SKM-1 treated with dmso at 0.1 percent for 144 hours (cell line): ENCODE results near the gene LIFR.
"Not testable (repeated sequence)": the region's sequence is repeated elsewhere in the genome, so short reads cannot be mapped to it uniquely, and the experiment has no call there.

Experiments
- DNase-seq: peaks from one replicate; lab custom pipeline; 2025; ENCODE audit not compliant: unreplicated experiment; lab: John Stamatoyannopoulos, UW

The LIFR gene, protein sequence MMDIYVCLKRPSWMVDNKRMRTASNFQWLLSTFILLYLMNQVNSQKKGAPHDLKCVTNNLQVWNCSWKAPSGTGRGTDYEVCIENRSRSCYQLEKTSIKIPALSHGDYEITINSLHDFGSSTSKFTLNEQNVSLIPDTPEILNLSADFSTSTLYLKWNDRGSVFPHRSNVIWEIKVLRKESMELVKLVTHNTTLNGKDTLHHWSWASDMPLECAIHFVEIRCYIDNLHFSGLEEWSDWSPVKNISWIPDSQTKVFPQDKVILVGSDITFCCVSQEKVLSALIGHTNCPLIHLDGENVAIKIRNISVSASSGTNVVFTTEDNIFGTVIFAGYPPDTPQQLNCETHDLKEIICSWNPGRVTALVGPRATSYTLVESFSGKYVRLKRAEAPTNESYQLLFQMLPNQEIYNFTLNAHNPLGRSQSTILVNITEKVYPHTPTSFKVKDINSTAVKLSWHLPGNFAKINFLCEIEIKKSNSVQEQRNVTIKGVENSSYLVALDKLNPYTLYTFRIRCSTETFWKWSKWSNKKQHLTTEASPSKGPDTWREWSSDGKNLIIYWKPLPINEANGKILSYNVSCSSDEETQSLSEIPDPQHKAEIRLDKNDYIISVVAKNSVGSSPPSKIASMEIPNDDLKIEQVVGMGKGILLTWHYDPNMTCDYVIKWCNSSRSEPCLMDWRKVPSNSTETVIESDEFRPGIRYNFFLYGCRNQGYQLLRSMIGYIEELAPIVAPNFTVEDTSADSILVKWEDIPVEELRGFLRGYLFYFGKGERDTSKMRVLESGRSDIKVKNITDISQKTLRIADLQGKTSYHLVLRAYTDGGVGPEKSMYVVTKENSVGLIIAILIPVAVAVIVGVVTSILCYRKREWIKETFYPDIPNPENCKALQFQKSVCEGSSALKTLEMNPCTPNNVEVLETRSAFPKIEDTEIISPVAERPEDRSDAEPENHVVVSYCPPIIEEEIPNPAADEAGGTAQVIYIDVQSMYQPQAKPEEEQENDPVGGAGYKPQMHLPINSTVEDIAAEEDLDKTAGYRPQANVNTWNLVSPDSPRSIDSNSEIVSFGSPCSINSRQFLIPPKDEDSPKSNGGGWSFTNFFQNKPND

GRCh38 chr5:38556599-38557307 lies at the start of gene LIFR:
Gene LIFR, minus strand, starts transcription at chr5:38556646. Its CDS starts 25,999 bp downstream, at chr5:38530647.
- DNase-seq: peak; percentile 4

DNA sequence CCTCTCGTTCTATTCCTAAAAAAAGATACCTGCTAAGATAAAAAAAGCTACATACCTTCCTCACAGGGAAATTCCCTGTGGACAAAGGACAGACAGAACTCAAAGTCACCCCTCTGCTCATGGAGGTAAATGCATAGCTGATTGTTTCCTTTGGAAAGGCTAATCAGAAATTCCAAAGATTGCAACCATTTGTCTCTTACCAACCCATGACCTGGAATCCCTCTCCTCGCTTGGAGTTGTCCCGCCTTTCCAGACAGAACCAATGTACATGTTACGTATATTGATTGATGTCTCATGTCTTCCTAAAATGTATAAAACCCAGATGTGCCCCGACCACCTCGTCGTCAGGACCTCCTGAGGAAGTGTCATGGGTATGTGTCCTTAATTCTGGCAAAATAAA lies 49.2 kb upstream of the LIFR start:
- DNase-seq: no peak

- DNase-seq: no peak
These were observed 47.2 kb upstream of the LIFR start for GRCh38 chr5:38603691-38604090.

GRCh38 chr5:38602641-38603040 lies 46.2 kb upstream of the LIFR start:
- DNase-seq: no peak

GRCh38 chr5:38601863-38602298 lies 45.4 kb upstream of the LIFR start:
- DNase-seq: no peak

- peak; percentile 54 for DNase-seq
These were observed 44.9 kb upstream of the LIFR start for GRCh38 chr5:38601133-38601862.

GRCh38 chr5:38600329-38601045 lies 44.0 kb upstream of the LIFR start:
- peak; percentile 90 for DNase-seq

DNA sequence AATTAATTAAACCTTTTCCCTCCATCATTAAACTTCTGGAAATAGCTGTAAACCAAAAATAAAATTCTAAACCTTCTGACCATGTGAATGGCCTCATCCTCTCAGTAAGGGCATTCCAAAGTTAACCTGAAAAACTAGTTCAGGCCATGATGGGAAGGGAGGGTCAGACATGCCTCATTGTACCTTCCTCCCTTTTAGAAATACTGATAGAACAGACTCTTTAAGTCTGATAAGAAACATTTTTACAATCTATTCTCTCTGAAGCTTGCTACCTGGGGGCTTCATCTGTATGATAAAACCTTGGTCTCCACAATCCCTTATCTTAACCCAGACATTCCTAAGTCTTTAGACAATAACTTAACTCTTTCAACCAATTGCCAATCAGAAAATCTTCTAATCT lies 43.3 kb upstream of the LIFR start:
- not testable (repeated sequence) for DNase-seq

DNA sequence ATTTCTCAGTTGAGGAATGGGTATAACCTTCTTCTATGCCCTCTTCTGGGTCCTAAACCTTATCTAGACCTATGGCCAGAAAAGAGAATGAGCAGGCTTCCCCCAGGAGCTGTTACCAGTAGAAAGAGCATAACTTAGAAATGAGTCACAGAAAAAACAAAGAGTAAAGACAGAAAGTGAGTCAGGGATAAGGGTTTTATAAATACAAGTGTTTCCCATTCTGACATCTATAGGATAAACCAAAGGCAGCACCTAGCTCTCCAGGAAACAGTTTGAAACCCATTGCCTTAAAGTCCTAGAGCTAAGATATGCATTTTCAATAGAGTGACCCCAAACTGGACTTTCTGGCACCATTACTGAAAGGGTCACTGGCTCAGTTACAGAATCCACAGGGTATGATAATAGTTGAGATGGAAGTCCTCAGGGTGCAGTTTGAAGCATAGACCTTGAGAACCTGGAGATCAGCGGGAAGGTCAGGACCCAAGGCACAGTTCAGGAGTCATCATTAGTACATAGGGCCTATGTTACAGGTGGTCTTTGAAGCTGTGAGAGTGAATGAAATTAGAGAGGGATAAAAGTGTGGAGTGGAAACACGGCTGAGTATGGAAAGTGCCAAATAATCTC lies 42.7 kb upstream of the LIFR start:
- DNase-seq: no peak

GRCh38 chr5:38598296-38598993 lies 42.0 kb upstream of the LIFR start:
- no peak for DNase-seq

- no peak for DNase-seq
These were observed 40.5 kb upstream of the LIFR start for GRCh38 chr5:38596981-38597380.

DNA sequence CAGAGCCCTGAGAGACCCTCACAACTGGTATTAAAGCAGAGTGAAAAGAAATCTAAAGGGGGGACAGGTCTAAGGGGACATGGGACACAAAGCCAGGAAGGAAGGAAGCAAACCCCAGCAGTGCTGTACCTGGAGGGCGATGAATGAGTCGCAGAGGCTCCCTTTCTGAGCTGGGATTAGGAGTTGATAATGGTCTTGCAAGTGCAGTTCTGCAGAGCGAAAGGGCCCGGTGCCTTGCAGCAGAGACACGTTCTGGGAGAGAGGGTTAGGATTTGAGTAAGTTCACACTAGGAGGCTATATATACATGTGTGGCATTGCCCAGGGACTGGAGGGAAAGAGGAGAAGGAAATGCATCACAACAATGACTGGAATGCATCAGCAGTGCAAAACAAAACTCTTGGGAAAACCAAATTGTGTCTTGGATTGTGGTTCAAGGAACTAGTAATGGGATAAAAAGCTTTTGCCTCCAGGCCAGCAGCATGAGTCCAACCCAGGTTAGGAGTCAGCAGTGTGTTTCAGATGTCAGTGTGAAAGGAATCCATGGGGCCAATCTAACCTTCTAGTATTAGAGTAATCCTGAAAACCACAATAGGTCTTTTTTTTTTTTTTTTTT lies 38.8 kb upstream of the LIFR start:
- DNase-seq: no peak

DNA sequence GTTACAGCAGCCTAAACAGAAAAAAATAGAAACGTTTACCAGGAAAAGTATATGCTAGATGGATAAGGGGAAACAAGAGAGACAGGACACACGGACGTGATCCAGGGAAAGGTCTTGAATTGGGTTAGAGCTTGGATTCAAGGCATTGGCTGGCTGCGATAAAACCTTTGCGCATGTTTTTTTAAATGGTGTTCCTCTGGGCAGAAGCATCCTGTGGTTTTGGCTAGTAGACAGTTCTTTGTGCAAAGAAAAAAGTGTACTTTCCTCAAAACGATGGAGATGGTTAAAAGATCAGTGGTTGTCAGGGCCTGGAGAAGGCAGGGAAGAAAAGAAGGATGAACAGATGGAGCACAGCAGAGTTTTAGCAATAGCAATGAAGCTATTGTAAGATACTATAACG lies 37.5 kb upstream of the LIFR start:
- DNase-seq: no peak

DNA sequence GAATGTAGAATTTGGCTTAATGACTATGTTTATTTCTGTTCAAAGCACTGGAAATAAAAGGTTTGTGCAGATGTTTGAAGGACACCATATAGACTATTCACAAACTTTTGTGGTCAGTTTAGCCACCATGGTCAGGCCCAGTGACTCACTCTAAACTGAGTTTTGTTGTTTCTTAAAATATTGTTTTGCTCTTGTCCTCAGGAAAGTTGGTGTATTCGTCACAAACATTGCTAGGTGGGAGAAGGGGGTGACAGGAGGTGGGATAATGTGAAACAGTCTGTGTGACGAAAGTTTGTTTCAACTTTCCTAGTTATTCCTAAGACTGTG lies 35.0 kb upstream of the LIFR start:
- DNase-seq: no peak

DNA sequence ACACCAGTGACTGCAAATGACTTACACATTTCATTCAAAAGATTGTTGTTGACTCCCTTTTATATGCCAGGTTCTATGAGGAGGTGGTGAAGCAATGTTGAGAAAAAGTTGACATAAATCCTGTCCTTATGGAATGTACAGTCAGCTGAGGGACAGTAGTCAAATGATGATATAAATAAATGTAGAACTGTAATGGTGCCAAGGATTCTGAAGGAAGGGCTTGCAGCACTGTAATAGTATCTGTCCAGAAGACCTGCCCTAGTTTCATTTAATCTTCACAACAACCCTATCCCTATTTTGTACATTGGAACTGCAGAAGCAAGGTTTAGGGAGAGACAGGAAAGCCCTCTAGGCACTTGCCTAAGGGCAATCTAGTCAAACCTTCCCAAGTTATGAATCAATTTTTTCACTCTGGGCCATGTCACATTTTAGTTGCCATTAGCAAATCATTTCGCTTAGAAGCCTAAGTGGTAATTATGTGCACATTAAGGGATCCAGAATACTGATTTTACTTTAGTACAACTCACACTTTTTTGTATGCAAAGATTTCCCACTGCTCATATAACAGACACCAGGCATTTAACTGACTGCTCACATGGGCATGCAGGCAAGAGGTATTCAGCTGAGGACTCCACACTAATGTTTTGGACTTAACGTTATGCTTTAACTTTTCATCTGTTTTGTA lies 34.5 kb upstream of the LIFR start:
- no peak for DNase-seq

DNA sequence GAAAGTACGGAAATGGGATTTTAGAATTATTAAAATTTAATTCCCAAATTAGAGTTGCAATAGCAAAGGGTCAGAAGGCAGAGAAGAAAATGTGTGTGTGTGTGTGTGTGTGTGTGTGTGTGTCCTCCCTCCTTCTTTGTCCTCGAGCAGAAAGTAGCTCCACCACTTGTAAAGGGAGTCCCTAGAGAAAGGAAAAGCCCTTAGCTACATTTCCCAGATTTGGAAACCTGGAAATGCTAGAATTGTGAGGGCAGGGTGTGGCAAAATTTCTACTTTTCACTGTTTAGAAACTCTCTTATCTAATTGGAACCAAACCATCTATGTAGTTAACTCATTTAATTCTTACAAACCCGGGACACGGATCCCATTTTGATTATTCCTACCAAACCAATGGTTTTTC lies 33.2 kb upstream of the LIFR start:
- DNase-seq: no peak

GRCh38 chr5:38585816-38586215 lies 29.4 kb upstream of the LIFR start:
- DNase-seq: no peak

DNA sequence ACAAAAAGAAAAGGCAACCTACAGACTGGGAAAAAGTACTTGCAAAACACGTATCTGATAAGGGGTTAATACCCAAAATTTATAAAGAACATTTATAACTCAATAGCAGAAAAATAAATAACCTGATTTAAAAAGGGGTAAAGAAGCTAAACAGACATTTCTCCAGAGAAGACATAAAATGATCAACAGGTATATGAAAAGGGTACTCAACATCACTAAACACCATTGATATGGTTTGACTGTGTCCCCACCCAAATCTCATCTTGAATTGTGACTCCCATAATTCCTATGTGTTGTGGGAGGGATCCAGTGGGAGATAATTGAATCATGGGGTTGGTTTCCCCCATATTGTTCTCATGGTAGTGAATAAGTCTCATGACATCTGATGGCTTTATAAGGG lies 27.1 kb upstream of the LIFR start:
- DNase-seq: no peak
